Heart left ventricle (tissue), 16 donors: ENCODE results near the gene DAAM2. TPM values are rescaled to one million over a fixed set of nuclear protein-coding genes. Genes with fewer than 3 reads are reported as not detected.
A peak's percentile ranks its signal among the peaks of the same experiment; 100 is the strongest.

Experiments
- ATAC-seq, 4 donors: fragments of 200-7000 bp; cut with Tn5 transposase; one replicate each; pipeline ENCODE4 v1.9.1; 2020 to 2022; ENCODE audit warnings: moderate library complexity in 4 of 4, mild to moderate bottlenecking in 3 of 4, moderate number of reproducible peaks in 1 of 4
- DNase-seq, 5 donors: peaks; one replicate each; pipeline ENCODE4 v3.0.0-alpha.2; 2020
- H3K27ac ChIP-seq, 12 donors: fragments of 200-600 bp; sonication (generic) in 4 of 12; one replicate each; pipeline versions ENCODE4 v1.5.0 to v1.8.0; 2016 to 2022; ENCODE audit warnings: mild to moderate bottlenecking in 2 of 12
- H3K27me3 ChIP-seq, 9 donors: fragments of 200-600 bp; sonication (generic) in 2 of 9; one replicate each; pipeline versions ENCODE4 v1.5.1 to v1.8.0; 2016 to 2022; ENCODE audit warnings: mild to moderate bottlenecking in 3 of 9
- H3K36me3 ChIP-seq, 9 donors: fragments of 200-600 bp; sonication (generic) in 2 of 9; one replicate each; pipeline versions ENCODE4 v1.5.0 to v1.8.0; 2018 to 2022; ENCODE audit warnings: mild to moderate bottlenecking in 2 of 9
- H3K4me1 ChIP-seq, 12 donors: fragments of 200-600 bp; sonication (generic) in 4 of 12; one replicate each; pipeline versions ENCODE4 v1.5.0 to v1.8.0; 2016 to 2022; ENCODE audit warnings: mild to moderate bottlenecking in 3 of 12
- H3K4me3 ChIP-seq, 12 donors: fragments of 200-600 bp; sonication (generic) in 4 of 12; one replicate each; pipeline versions ENCODE4 v1.5.0 to v1.8.0; 2017 to 2022; ENCODE audit warnings: mild to moderate bottlenecking in 9 of 12, moderate library complexity in 4 of 12
- H3K9me3 ChIP-seq, 12 donors: fragments of 200-600 bp; sonication (generic) in 4 of 12; one replicate each; pipeline versions ENCODE4 v1.5.0 to v1.8.0; 2016 to 2022; ENCODE audit warnings: mild to moderate bottlenecking in 1 of 12
- POLR2A ChIP-seq, 2 donors: fragments of 450-650 bp; IDR thresholded peaks; one replicate each; pipeline ENCODE4 v1.6.1; 2017; ENCODE audit warnings: antibody characterized with exemption in 2 of 2, mild to moderate bottlenecking in 2 of 2, moderate library complexity in 2 of 2
- WGBS, 4 donors: extraction: QIAGEN DNeasy Blood & Tissue Kit in 2 of 4; methylation state at CpG; one replicate each; pipeline versions ENCODE4 v1.1.5 to v1.1.7; 2013 to 2018; 5-methylcytosine and 5-hydroxymethylcytosine counted together
- intact Hi-C, 10 donors: fragments of 100-400 bp; cut with DNase I; formaldehyde crosslinking; loops; one replicate each; pipeline versions ENCODE4 v1.11.1 to v1.14.2; 2022
- polyA plus RNA-seq, 2 donors: library from polyadenylated mRNA; stranded (reverse); fragments of 200-250 nt; gene quantifications; one replicate each; pipeline ENCODE4 v1.2.3, GENCODE V29; 2013
- total RNA-seq, 9 donors: library from RNA; depleted of rRNA in 2 of 9; stranded (reverse); fragments of >200 nt in 2 of 9; fragmentation: NEBNext Ultra II Directional in 3 of 9; extraction: Animal tissue kit (Norgen Biotek cat#: 25700) in 3 of 9; gene quantifications; one replicate each; pipeline versions ENCODE4 v1.1.0 to v1.2.4, GENCODE V29; 2016 to 2023
- TF ChIP-seq, protein P1 (sequence below), 12 donors: fragments of 200-600 bp; sonication (generic) in 4 of 12; IDR thresholded peaks; one replicate each; pipeline versions ENCODE4 v1.5.0 to v1.8.0; 2018 to 2022; ENCODE audit warnings: antibody characterized with exemption in 12 of 12, mild to moderate bottlenecking in 5 of 12
- donor health status: ischemic (EF 13 %, LVEDD 7.1; RV severe dilation, severe dysfunction).
- donor health status: healthy with polysubstance abuse.
- donor health status: DM: no; HTN: yes; CAD: no.
- donor health status: DM: no; HTN: no; CAD: no.
- donor health status: ischemic (EF 25% LVEDD 6.9; RV normal size, moderate dysfunction).
- donor health status: ischemic (EF 25% LVEDD 5.7; RV mildly dilated, moderate dysfunction).
- donor health status: healthy.
- donor health status: DM: yes; HTN: yes; CAD: no.
- donor health status: ischemic (EF 35%, LVEDD 5.7; RV mildly dilated, moderate dysfunction).
- donor health status: nonischemic (EF 11% LVEDD 7.7; RV severe dilation, severe dysfunction).
- donor health status: DM: yes; HTN: yes; CAD: no.
- donor health status: PGD.
- donor health status: ischemic (EF 29% LVEDD 5.4; RV normal size, mild dysfunction).
- donor health status: nonischemic (EF 23%, LVEDD 6.1; RV moderate dilation, normal function).

DAAM2 gene
- total and polyA plus RNA-seq, 11 donors = 6.4 to 20.9 (median 13.6) TPM

DNA sequence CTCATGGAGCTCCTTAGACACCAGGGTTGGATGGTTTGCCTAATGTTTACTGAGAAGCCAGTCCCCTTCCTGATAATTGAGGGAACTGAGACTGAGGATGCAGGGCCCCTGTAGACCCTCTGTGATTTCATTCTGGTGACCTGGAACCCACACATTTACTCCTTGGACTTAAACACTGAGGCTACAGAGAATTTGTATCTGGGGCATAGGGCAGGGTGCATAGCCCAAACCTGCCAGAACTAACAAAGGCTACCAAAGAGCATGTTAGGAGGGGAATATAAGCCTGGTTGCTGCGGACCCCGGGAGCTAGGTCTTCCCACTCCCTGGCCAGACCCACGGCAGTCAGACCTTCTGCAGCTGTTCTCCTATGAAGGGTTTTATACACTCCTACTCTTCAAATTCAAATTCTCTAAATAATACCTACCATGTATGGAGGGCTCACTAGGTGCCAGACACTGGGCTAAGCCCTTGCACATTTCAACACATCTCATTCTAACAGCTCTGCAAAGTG lies 19.7 kb downstream of the DAAM2 start:
- peak in 1 of 4 donors; percentile 7 for ATAC-seq
- H3K4me3 ChIP-seq = no peak overlapping the region
- TF ChIP-seq, protein P1, sequence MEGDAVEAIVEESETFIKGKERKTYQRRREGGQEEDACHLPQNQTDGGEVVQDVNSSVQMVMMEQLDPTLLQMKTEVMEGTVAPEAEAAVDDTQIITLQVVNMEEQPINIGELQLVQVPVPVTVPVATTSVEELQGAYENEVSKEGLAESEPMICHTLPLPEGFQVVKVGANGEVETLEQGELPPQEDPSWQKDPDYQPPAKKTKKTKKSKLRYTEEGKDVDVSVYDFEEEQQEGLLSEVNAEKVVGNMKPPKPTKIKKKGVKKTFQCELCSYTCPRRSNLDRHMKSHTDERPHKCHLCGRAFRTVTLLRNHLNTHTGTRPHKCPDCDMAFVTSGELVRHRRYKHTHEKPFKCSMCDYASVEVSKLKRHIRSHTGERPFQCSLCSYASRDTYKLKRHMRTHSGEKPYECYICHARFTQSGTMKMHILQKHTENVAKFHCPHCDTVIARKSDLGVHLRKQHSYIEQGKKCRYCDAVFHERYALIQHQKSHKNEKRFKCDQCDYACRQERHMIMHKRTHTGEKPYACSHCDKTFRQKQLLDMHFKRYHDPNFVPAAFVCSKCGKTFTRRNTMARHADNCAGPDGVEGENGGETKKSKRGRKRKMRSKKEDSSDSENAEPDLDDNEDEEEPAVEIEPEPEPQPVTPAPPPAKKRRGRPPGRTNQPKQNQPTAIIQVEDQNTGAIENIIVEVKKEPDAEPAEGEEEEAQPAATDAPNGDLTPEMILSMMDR (IDR thresholded peaks at IDR 0.05) = no peak
- TF ChIP-seq POLR2A (IDR thresholded peaks at IDR 0.05) = no peak
- peaks cover 0 to 53% (median 25%) of the 10 kb centered on the region in 12 donors for H3K4me1 ChIP-seq
- peaks cover 0 to 16% (median 0%) of the 10 kb centered on the region in 9 donors for H3K36me3 ChIP-seq
- H3K9me3 ChIP-seq = no peaks in the 10 kb centered on the region
- no peaks in the 10 kb centered on the region for H3K27me3 ChIP-seq
- intact Hi-C loops = no loop called here
- peak overlapping the region in 7 of 12 donors; percentile 20 to 62 (median 31) for H3K27ac ChIP-seq
- DNase-seq = no peak
- 66 to 81% (median 69%) methylated on average over 3 of the region's 3 CpGs for WGBS, 4 donors

DNA sequence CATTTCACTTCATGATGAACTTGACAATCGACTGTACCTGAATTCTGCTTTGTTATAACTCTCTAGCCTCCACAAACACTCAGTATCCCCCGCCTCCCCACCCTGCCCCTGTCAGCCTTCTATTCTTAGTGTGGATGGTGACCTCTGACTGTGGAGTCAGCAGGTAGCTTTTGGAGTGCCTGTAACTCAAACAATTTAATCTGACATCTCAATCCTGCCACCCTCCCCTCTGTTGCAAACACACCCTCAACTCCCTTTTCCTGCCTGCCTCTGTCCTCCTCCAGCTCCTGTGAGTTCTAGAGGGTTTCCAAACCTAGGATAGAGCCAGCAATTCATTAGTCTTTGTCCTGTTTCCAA lies 20.3 kb downstream of the DAAM2 start:
- Histone ChIP-seq H3K27me3 (no peaks in the 10 kb centered on the region), H3K36me3 (peaks cover 0 to 16% (median 0%) of the 10 kb centered on the region in 9 donors), H3K4me3 (no peak overlapping the region), H3K9me3 (no peaks in the 10 kb centered on the region), H3K27ac (peak overlapping the region in 7 of 12 donors; percentile 20 to 62 (median 31)), H3K4me1 (peaks cover 0 to 53% (median 25%) of the 10 kb centered on the region in 12 donors)
- DNase-seq = no peak
- WGBS, 4 donors = 54 to 85% (median 69%) methylated on average over 2 of the region's 2 CpGs
- intact Hi-C loops = no loop called here
- ATAC-seq = peak; percentile 6 to 32 (median 10)
- TF ChIP-seq, protein P1 (IDR thresholded peaks at IDR 0.05) = no peak
- no peak for TF ChIP-seq POLR2A (IDR thresholded peaks at IDR 0.05)

DNA sequence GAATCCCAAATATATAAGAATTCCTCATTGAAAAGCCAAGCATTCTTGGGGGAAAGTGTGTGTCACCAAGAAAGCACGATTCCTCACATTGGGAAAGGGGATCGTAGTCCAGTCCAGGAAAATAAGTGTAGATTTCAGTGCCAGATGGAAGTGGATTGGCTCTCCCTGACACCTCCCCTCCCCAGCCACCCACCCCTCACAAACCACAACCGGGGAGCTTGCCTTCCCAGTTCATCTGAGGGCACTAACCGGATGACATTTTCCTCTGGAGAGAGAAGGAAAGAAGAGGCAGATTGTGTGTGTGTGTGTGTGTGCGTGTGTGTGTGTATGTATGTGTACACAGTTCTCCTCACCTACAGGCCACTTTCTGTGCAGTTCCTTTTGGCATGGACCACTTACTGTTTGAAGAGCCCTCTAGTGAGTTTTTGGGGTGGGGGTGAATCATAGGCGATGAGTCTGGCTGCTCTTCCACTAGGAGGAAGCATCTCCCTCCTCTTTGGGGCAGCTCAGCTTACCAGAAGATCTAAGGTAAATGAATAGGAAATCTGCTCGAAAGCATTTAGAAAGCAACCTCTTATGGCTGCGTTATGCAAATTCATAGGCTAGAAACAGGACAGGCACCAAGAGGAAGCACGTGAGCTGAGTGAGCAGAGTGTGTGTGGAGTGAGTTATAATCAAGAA lies 20.8 kb downstream of the DAAM2 start:
- peak in 1 of 5 donors; percentile 42 for DNase-seq

DNA sequence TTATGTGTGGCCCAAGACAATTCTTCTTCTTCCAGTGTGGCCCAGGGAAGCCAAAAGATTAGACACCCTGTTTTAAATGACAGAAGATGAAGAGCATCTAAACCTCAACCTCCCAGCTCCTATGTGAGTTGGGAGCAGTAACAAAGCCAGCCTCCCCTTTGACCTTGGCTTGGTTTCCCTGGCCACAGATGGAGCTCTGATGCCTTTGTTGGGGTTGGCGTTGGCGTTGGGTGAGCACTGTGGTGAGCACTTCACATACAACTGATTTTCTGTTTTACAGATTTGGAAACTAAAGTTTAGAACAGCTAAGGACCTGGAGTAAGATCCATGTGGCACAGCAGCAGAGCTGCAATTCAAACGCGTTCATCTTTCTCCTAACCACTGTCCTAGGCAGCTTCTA lies 22.1 kb downstream of the DAAM2 start:
- TF ChIP-seq, protein P1 (IDR thresholded peaks at IDR 0.05) = no peak
- no peak for TF ChIP-seq POLR2A (IDR thresholded peaks at IDR 0.05)
- ATAC-seq (no peak), DNase-seq (no peak)
- 88 to 95% (median 92%) methylated on average over 4 of the region's 4 CpGs for WGBS, 4 donors
- Histone ChIP-seq H3K27me3 (no peaks in the 10 kb centered on the region), H3K4me1 (peaks cover 0 to 42% (median 24%) of the 10 kb centered on the region in 12 donors), H3K9me3 (no peaks in the 10 kb centered on the region), H3K36me3 (peaks cover 0 to 16% (median 0%) of the 10 kb centered on the region in 9 donors), H3K4me3 (no peak overlapping the region), H3K27ac (no peak overlapping the region)
- intact Hi-C loops = no loop called here

More for the DNA sequence above, 20.8 kb downstream of the DAAM2 start:
- ATAC-seq = peak in 3 of 4 donors; percentile 36 to 61 (median 60)
- H3K27me3 ChIP-seq = no peaks in the 10 kb centered on the region
- TF ChIP-seq, protein P1 (IDR thresholded peaks at IDR 0.05) = peak in 2 of 12 donors; percentile 15 to 26
- TF ChIP-seq POLR2A (IDR thresholded peaks at IDR 0.05) = no peak
- peaks cover 0 to 16% (median 0%) of the 10 kb centered on the region in 9 donors for H3K36me3 ChIP-seq
- no peaks in the 10 kb centered on the region for H3K9me3 ChIP-seq
- peak overlapping the region in 9 of 12 donors; percentile 3 to 62 (median 33) for H3K27ac ChIP-seq
- H3K4me3 ChIP-seq = no peak overlapping the region
- peaks cover 0 to 53% (median 25%) of the 10 kb centered on the region in 12 donors for H3K4me1 ChIP-seq
- WGBS, 4 donors = 31 to 49% (median 39%) methylated on average over 9 of the region's 9 CpGs
- intact Hi-C loops = no loop called here
